Gastroesophageal sphincter (tissue), 4 donors: ENCODE measurements around the gene GAPDH. TPM values are rescaled to one million over a fixed set of nuclear protein-coding genes. Genes with fewer than 3 reads are reported as not detected.
A peak's percentile ranks its signal among the peaks of the same experiment; 100 is the strongest.

ENCODE experiments used
- ATAC-seq: fragments of 150-250 bp; one replicate; pipeline ENCODE4 v1.9.1; 2016; ENCODE audit warnings: mild to moderate bottlenecking, moderate library complexity
- H3K27ac ChIP-seq, 4 donors: fragments of 200-600 bp; sonication (generic) in 3 of 4; 1 replicate in 3 of 4; 2 replicates in 1 of 4; pipeline ENCODE4 v1.5.1; 2016 to 2019
- H3K27me3 ChIP-seq: fragments of 200-600 bp; sonication (generic); one replicate; pipeline ENCODE4 v1.5.1; 2019
- H3K36me3 ChIP-seq, 2 donors: fragments of 200-600 bp; sonication (generic); one replicate each; pipeline ENCODE4 v1.5.1; 2019; ENCODE audit warnings: control low read depth in 1 of 2
- H3K4me1 ChIP-seq, 3 donors: fragments of 200-600 bp; sonication (generic); 1 replicate in 2 of 3; 2 replicates in 1 of 3; pipeline ENCODE4 v1.5.1; 2016 to 2019; ENCODE audit warnings: control low read depth in 2 of 3
- H3K4me3 ChIP-seq, 2 donors: fragments of 200-600 bp; sonication (generic); one replicate each; pipeline ENCODE4 v1.5.1; 2019; ENCODE audit warnings: mild to moderate bottlenecking in 1 of 2, moderate library complexity in 1 of 2
- H3K9me3 ChIP-seq, 3 donors: fragments of 200-600 bp; sonication (generic); one replicate each; pipeline ENCODE4 v1.5.1; 2017 to 2019; ENCODE audit warnings: control low read depth in 2 of 3
- CTCF ChIP-seq, 4 experiments: fragments of 200-600 bp in 2 of 4; fragments of 450-650 bp in 2 of 4; sonication (generic) in 1 of 4; IDR thresholded peaks; one replicate each; pipeline ENCODE4 v1.5.1; 2017 to 2019; ENCODE audit warnings: antibody characterized with exemption in 4 of 4, mild to moderate bottlenecking in 2 of 4, moderate library complexity in 2 of 4
- EP300 ChIP-seq: sonication (generic); formaldehyde crosslinking; IDR thresholded peaks from one replicate; pipeline ENCODE4 v1.6.1; 2017; ENCODE audit warnings: antibody characterized with exemption, mild to moderate bottlenecking
- POLR2A ChIP-seq, 2 donors: fragments of 450-650 bp; IDR thresholded peaks; one replicate each; pipeline ENCODE4 v1.6.1; 2017; ENCODE audit warnings: antibody characterized with exemption in 2 of 2, mild to moderate bottlenecking in 2 of 2, moderate library complexity in 1 of 2
- POLR2AphosphoS5 ChIP-seq: sonication (generic); formaldehyde crosslinking; IDR thresholded peaks from one replicate; pipeline ENCODE4 v1.6.1; 2017; ENCODE audit warnings: antibody characterized with exemption
- WGBS, 2 donors: methylation state at CpG; one replicate each; pipeline ENCODE4 v1.1.5; 2018; ENCODE audit warnings: low coverage in 1 of 2; 5-methylcytosine and 5-hydroxymethylcytosine counted together
- total RNA-seq, 4 donors: library from RNA; depleted of rRNA; stranded (reverse); fragments of >200 nt; gene quantifications; one replicate each; pipeline ENCODE4 v1.1.0, GENCODE V29; 2016

Gene GAPDH
- total RNA-seq, 4 donors from 2014 or later, result 1,868 to 3,239 (median 2,463) TPM

- Histone ChIP-seq H3K36me3 (peaks cover 0 to 71% of the 10 kb centered on the region in 2 donors), H3K4me1 (peaks cover 0 to 70% (median 32%) of the 10 kb centered on the region in 3 donors), H3K27ac (peak overlapping the region in 3 of 4 donors; percentile 96 to 99 (median 96)), H3K9me3 (no peaks in the 10 kb centered on the region), H3K27me3 (no peaks in the 10 kb centered on the region), H3K4me3 (no peak overlapping the region)
- WGBS, 2 donors, result 78% methylated on average over 5 of the region's 5 CpGs; no CpG with 5 or more reads in 1 of the 2 donors
- ATAC-seq, result no peak
- no peak for TF ChIP-seq POLR2AphosphoS5
- no peak for TF ChIP-seq EP300
- TF ChIP-seq POLR2A (IDR thresholded peaks at IDR 0.05), result no peak
- no peak for TF ChIP-seq CTCF (IDR thresholded peaks at IDR 0.05)
Measured at GRCh38 chr12:6539314-6539682, 5.0 kb downstream of the GAPDH start.

- WGBS, 2 donors, result no CpG with 5 or more reads among the region's 14 CpGs
- Histone ChIP-seq H3K27ac (peak overlapping the region in 3 of 4 donors; percentile 84 to 99 (median 96)), H3K36me3 (peaks cover 0 to 76% of the 10 kb centered on the region in 2 donors), H3K4me3 (no peak overlapping the region), H3K9me3 (no peaks in the 10 kb centered on the region), H3K27me3 (no peaks in the 10 kb centered on the region), H3K4me1 (peaks cover 0 to 70% (median 32%) of the 10 kb centered on the region in 3 donors)
- no peak for ATAC-seq
- TF ChIP-seq EP300, result no peak
- no peak for TF ChIP-seq POLR2AphosphoS5
- TF ChIP-seq POLR2A (IDR thresholded peaks at IDR 0.05), result no peak
- TF ChIP-seq CTCF (IDR thresholded peaks at IDR 0.05), result no peak
Measured at GRCh38 chr12:6539707-6540134, 5.4 kb downstream of the GAPDH start.

DNA sequence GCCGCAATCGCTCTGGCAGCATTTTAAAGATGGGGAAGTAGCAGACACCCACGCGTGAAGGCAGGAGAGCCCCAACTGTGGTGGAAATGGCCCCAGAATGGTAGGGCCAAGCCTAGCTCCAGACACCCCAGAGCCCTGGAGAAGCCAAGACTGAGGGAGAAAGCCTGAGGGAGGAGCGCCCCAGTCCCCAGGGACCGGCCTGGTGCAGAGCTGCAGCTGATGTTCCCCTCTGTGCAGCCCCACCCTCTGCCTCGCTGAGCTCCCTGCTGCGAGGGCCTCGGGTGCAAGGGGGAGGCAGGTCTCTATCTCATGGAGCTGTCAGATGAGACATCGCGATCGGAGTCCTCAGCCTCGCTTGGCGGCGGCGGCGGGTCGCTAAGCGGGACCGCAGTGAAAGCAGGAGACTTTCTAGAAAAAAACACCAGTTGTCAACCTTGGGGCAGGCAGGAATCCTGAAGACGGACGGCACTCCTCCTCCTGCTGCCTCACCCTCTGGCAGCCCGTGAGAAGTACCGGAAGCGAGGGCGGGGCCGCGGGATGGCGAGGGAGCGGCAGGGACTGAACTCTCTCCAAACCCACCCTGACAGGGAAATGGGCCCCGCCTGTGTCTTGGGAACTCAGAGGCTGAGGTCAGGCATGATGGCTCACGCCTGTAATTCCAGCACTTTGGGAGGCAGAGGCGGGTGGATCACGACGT, 6.0 kb downstream of the GAPDH start:
- Histone ChIP-seq H3K27me3 (no peaks in the 10 kb centered on the region), H3K9me3 (no peaks in the 10 kb centered on the region), H3K4me3 (peak overlapping the region in 1 of 2 donors; percentile 3), H3K4me1 (peaks cover 0 to 69% (median 32%) of the 10 kb centered on the region in 3 donors), H3K27ac (peak overlapping the region; percentile 3 to 99 (median 90)), H3K36me3 (peaks cover 0 to 82% of the 10 kb centered on the region in 2 donors)
- ATAC-seq, result peak; percentile 94
- TF ChIP-seq CTCF (IDR thresholded peaks at IDR 0.05) (peak in 1 of 4 experiments; percentile 18), POLR2AphosphoS5 (peak; percentile 83), EP300 (no peak), POLR2A (IDR thresholded peaks at IDR 0.05) (no peak)
- 10 to 11% methylated on average over 2 to 14 of the region's 35 CpGs for WGBS, 2 donors

DNA sequence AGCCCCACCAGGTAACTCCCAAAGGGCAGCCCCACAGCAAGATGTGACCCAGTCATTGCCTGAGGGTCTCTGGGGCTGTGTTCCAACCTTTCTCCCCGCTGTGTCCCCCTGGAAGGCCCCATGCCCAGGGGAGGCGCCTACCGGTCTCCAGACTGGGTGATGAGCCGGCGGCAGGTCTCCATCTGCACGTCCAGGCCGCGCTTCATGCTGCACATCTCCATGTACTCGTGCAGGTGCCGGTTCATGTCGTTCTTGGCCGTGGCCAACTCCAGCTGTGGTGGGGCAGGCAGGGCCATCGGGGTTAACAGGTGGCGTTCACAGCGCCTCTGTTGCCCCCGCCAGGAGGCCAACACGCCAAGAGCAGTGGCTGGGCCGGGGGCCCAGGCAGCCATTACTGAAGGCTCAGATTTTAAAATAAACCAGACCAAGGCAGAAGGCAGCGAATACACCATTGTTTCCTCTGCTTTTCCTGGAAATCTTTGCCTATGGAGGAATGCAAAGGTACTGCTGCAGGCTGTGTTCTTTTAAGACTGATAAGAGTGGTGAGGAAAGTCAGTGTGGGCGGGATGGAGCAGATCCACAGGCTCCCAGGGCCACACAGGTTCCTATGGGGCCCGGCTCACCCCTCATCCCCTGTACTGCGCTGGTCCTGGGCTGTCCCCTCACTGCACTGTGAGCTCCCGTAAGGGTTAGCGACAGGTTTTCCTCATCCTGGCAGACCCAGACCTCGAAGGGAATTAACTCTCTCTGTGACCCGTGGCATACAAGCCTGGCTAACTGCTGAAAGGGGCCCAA, 7.3 kb downstream of the GAPDH start:
- Histone ChIP-seq H3K4me1 (peaks cover 0 to 56% (median 22%) of the 10 kb centered on the region in 3 donors), H3K27ac (peak overlapping the region in 3 of 4 donors; percentile 84 to 99 (median 96)), H3K9me3 (no peaks in the 10 kb centered on the region), H3K36me3 (peaks cover 0 to 84% of the 10 kb centered on the region in 2 donors), H3K27me3 (no peaks in the 10 kb centered on the region), H3K4me3 (no peak overlapping the region)
- no peak for TF ChIP-seq POLR2AphosphoS5
- TF ChIP-seq EP300, result no peak
- no peak for TF ChIP-seq POLR2A (IDR thresholded peaks at IDR 0.05)
- WGBS, 2 donors, result 60 to 79% methylated on average over 1 to 4 of the region's 26 CpGs
- ATAC-seq, result no peak
